NT2/D1 (cell line): ENCODE data around the gene ARID4B.

Source experiments
- DNase-seq: peaks from one replicate; pipeline ENCODE4 v3.0.0-alpha.2; 2011; ENCODE audit warnings: low read depth, low spot score
- H3K27me3 ChIP-seq: 2 replicates; pipeline ENCODE4 v1.6.0; 2011; ENCODE audit warnings: mild to moderate bottlenecking; ENCODE audit not compliant: insufficient read length, insufficient read depth
- H3K36me3 ChIP-seq: 2 replicates; pipeline ENCODE4 v1.6.1; 2011; ENCODE audit warnings: mild to moderate bottlenecking, low read length, mixed read lengths; ENCODE audit not compliant: insufficient read depth, insufficient read length
- H3K4me1 ChIP-seq: 2 replicates; pipeline ENCODE4 v1.5.1; 2011; ENCODE audit not compliant: insufficient read depth, insufficient read length
- H3K4me3 ChIP-seq: 2 replicates; pipeline ENCODE4 v1.5.1; 2011; ENCODE audit warnings: low read depth; ENCODE audit not compliant: insufficient read length
- H3K9ac ChIP-seq: 2 replicates; pipeline ENCODE4 v1.6.0; 2011; ENCODE audit warnings: low read depth; ENCODE audit not compliant: insufficient read length
- H3K9me3 ChIP-seq: 2 replicates; pipeline ENCODE4 v1.5.1; 2011; ENCODE audit warnings: mild to moderate bottlenecking, low read length; ENCODE audit not compliant: insufficient read depth
- SUZ12 ChIP-seq: IDR thresholded peaks from 2 replicates; pipeline ENCODE4 v1.6.1; 2011; ENCODE audit not compliant: insufficient read length, insufficient read depth; ENCODE audit errors: extremely low read depth
- YY1 ChIP-seq: IDR thresholded peaks from 2 replicates; pipeline ENCODE4 v1.6.1; 2011; ENCODE audit not compliant: insufficient read length, insufficient read depth
- ZNF274 ChIP-seq: IDR thresholded peaks from 2 replicates; pipeline ENCODE4 v1.6.1; 2011; ENCODE audit warnings: mild to moderate bottlenecking, low read depth, low read length

Gene ARID4B

DNA sequence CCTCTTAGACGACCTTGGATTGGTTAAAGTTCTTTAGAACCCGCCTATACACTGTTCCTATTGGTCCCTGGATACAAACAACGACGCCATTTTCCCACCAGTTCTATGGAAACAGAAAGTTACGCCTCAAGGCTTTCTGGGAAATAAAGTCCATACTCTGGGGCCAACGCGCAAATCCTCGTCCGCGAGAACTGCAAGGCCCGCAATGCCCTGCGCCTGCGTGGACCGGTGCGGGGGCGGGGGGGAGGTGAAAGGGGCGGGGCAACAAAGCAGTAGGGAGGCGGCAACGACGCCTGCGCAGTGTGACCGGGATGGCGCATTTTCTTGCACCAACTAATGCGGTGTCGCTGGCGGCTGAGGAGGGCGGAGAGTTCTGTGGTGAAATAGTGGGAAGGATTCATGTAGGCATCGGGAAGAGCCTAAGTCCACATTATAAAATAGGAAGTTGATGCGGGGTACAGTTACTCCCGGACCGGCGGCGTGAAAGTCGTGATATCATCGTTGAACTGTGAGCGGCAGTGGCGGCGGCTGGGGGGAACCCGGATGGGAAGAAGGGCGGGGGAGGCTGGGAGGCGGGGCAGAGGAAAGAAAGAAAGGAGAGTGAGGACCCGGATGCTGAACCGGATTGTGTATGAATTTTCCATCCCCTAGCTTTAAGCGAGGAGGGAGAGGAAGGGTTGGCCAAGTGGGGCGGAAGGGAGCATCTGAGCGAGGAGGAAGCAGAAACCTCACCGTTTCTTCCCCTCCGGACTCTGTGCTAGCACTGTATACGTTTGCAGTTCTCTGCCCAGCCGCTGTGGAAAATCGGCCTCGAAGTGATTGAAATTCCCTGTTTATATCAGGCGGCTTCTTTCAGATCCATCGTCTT is 526 bp upstream of the ARID4B start, which contains the start of gene GGPS1:
TSS of gene GGPS1 (plus strand) at position 300 of the 868 bp plus-strand sequence. CDS start 6,695 bp downstream, outside the sequence.
- Histone ChIP-seq H3K27me3 (no peaks in the 10 kb centered on the region), H3K9ac (peak within 1 kb of the TSS; percentile 97), H3K4me3 (peak within 1 kb of the TSS; percentile 86), H3K9me3 (no peaks in the 10 kb centered on the region), H3K4me1 (no peaks in the 10 kb centered on the region), H3K36me3 (peaks cover 24% of the 10 kb centered on the region)
- DNase-seq: peak; percentile 100
- no peak for TF ChIP-seq SUZ12
- no peak for TF ChIP-seq YY1
- no peak for TF ChIP-seq ZNF274

DNA sequence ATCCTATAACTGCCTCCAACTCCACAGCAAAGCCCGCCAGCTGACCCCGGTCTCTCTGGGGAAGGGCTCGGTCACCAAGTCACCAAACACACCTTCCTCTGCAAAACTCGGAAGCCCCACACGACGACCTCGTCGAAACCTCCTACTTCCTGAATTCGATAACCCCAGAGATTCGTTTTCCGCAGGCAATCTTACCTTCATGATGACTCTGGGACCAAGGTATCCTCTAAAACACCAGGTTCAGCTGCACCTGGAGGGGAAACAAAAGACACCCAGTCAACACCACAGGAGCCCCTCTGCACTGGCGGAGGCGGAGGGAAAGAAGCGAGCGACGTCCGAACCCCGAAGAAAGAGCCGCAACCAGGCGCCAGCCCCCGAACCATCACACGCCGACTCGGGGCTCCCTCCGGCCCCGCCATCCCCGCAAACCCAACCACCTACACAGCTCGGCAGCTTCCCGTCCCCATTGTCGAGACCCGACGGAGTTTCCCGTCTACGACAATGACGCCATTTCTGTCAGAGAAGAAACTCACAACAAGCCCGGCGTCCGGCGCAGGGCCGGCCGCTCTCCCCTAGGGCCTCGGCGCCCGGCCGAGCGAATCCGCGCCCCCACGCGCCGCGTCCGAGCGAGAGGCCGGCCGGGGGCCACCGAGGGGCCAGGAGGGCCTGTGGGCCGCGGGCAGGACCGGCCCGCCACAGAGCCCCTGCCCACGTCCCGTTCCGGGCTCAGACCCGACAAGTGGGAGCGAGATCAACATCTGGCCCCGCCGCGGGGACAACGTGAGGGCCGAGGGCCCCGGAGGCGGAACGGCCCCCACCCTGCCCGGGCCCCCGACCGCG is 1.0 kb downstream of the ARID4B start:
- TF ChIP-seq ZNF274 (no peak), YY1 (no peak), SUZ12 (no peak)
- Histone ChIP-seq H3K4me3 (peak overlapping the region; percentile 86), H3K36me3 (peaks cover 28% of the 10 kb centered on the region), H3K4me1 (no peaks in the 10 kb centered on the region), H3K27me3 (no peaks in the 10 kb centered on the region), H3K9me3 (no peaks in the 10 kb centered on the region), H3K9ac (peak overlapping the region; percentile 95)
- DNase-seq: peak; percentile 13

DNA sequence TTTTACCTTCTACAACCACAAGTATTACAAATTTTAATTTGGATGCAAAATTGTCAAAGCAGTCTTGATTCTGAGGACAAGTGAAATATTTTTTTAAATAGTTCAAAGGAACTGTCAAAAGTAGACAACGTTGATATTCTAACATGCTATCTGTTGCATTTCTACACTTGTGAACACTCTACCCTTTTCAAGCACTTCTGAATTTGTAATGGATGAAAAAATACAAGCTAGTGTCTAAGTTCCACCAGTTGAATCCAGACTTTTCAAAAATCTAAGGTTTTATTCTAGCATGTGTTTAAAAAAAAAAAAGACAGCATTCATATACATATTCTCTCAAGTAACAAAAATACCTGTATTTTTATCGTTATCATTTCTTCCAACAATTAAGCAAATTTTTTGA is 2.1 kb downstream of the ARID4B start:
- Histone ChIP-seq H3K36me3 (peaks cover 32% of the 10 kb centered on the region), H3K27me3 (no peaks in the 10 kb centered on the region), H3K4me1 (no peaks in the 10 kb centered on the region), H3K9me3 (no peaks in the 10 kb centered on the region), H3K9ac (no peak overlapping the region), H3K4me3 (no peak overlapping the region)
- no peak for TF ChIP-seq SUZ12
- no peak for TF ChIP-seq YY1
- no peak for DNase-seq

DNA sequence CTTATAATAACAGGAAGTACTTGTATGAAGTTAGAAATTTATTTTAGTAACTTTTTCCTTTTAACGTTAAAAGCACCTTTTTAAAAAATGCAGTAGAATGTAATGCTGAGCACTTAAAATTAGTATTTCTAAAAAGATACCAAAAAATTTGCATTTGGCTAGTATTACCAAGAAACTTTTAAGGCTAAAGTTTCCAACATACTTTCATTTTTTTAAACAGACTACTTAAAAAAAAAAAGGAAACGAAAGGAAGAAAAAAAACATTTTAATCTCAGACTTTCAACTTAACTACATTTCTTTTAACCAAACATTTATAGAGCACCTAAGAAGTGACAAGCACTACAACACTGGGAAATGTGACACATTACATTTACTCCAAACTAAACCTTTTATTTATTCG is 2.8 kb downstream of the ARID4B start:
- Histone ChIP-seq H3K9ac (no peak overlapping the region), H3K4me1 (no peaks in the 10 kb centered on the region), H3K27me3 (no peaks in the 10 kb centered on the region), H3K36me3 (peaks cover 36% of the 10 kb centered on the region), H3K9me3 (no peaks in the 10 kb centered on the region), H3K4me3 (no peak overlapping the region)
- DNase-seq: no peak
- TF ChIP-seq YY1: no peak
- TF ChIP-seq ZNF274: no peak
- TF ChIP-seq SUZ12: no peak

DNA sequence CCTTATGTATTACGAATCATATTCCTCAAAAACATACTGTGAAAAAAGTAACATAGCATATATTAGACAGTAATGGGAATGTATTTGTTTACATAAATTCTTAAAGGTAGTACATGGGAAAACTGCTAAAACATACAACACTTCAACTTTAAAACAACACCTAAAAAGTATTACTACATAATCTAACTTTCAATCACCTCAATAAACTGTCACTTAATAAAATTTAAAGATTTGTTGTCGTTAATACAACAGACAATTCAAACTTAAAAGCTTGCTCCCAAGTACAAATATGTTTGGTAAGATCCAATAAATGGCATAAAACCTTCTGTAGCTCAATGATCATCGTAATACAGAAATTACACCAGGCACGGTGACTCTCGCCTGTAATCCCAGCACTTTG is 3.7 kb downstream of the ARID4B start:
- H3K4me3 ChIP-seq: no peak overlapping the region
- no peak for DNase-seq
- H3K9me3 ChIP-seq: no peaks in the 10 kb centered on the region
- TF ChIP-seq SUZ12 (no peak), ZNF274 (no peak), YY1 (no peak)
- no peaks in the 10 kb centered on the region for H3K27me3 ChIP-seq
- no peaks in the 10 kb centered on the region for H3K4me1 ChIP-seq
- no peak overlapping the region for H3K9ac ChIP-seq
- H3K36me3 ChIP-seq: peaks cover 38% of the 10 kb centered on the region

DNA sequence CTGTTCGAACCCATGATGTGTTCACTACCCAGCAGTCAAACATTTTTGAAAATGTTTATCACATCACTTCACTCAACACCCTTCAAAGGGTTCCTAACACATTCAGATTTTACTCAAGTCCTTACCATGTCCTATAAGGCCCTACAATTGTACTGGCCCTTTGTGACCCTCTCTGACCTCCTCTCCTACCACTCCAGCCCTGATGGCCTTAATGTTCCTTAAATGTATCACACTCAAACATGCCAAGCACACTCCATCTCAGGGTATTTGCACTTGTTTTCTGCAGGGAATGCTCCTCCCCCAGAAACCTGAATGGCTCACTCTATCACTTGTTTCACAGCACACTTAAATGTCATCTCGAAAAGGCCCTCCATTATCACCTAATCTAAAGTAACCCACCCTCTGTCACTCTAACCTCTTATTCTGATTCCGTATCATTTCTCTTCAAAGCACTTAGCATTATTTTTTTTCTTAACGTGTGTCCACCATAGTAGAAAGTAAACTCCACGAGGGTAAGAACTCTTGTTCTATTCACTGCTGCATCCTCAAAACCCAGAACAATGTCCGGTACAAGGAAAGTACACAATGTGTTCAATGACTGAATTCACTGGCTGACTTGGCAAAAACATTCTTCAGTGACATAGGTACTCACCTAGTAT is 7.3 kb downstream of the ARID4B start:
- H3K27me3 ChIP-seq: no peaks in the 10 kb centered on the region
- H3K4me3 ChIP-seq: no peak overlapping the region
- no peaks in the 10 kb centered on the region for H3K4me1 ChIP-seq
- peaks cover 42% of the 10 kb centered on the region for H3K36me3 ChIP-seq
- TF ChIP-seq ZNF274 (no peak), YY1 (no peak)
- no peak overlapping the region for H3K9ac ChIP-seq
- DNase-seq: no peak
- H3K9me3 ChIP-seq: no peaks in the 10 kb centered on the region

DNA sequence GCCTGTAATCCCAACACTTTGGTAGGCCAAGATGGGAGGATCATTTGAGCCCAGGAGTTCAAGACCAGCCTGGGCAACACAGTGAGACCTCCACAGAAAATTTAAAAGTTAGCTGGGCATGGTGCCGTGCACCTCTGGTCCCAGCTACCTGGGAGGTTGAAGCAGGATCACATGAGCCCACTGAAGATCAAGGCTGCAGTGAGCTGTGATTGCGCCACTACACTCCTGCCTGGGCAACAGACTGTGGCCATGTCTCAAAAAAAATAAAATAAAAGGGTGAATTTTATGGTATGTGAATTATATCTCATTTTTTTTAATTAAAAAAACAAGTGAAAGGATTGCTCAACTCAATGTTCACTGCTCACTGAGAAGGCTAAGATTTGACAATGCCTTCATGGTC is 8.7 kb downstream of the ARID4B start:
- Histone ChIP-seq H3K9me3 (no peaks in the 10 kb centered on the region), H3K9ac (no peak overlapping the region), H3K27me3 (no peaks in the 10 kb centered on the region), H3K36me3 (peaks cover 42% of the 10 kb centered on the region), H3K4me3 (no peak overlapping the region), H3K4me1 (no peaks in the 10 kb centered on the region)
- DNase-seq: no peak
- TF ChIP-seq SUZ12 (no peak), ZNF274 (no peak), YY1 (no peak)
